Ishikawa (cell line): ENCODE data around the gene MAP4K5.

ENCODE experiments used
- CEBPB ChIP-seq: IDR thresholded peaks from 2 replicates; pipeline ENCODE4 v1.6.1; 2012
- CREB1 ChIP-seq: IDR thresholded peaks from 2 replicates; pipeline ENCODE4 v1.6.1; 2012; ENCODE audit warnings: low read depth
- EP300 ChIP-seq: IDR thresholded peaks from 2 replicates; pipeline ENCODE4 v1.6.1; 2012; ENCODE audit warnings: borderline replicate concordance
- RAD21 ChIP-seq: IDR thresholded peaks from 2 replicates; pipeline ENCODE4 v1.6.1; 2012; ENCODE audit warnings: low read depth
- REST ChIP-seq: IDR thresholded peaks from 2 replicates; pipeline ENCODE4 v1.6.1; 2012; ENCODE audit warnings: low read depth, mild to moderate bottlenecking
- TEAD4 ChIP-seq: IDR thresholded peaks from 2 replicates; pipeline ENCODE4 v1.6.1; 2012
- USF1 ChIP-seq: IDR thresholded peaks from 2 replicates; pipeline ENCODE4 v1.6.1; 2012
- YY1 ChIP-seq: IDR thresholded peaks from 2 replicates; pipeline ENCODE4 v1.6.1; 2012; ENCODE audit warnings: low read depth

DNA sequence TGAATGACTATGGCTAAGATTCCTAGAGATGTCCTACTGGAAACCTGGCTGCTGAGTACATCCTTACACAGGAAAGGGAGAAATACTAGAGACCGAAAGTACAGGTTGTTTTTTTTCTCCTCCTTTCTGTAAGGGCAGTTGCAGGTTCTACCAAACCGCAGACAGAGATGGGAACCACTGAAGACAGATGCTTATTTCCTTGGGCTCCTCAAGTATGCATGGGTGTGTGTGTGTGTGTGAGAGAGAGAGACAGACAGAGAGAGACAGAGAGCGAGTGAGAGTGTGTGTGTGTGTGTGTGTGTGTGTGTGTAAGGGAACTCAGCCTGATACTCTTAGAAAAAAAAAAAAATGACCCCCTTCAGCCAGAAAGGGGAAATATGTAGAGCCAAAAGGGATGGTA, 42.5 kb downstream of the MAP4K5 start:
- no peak for TF ChIP-seq REST
- TF ChIP-seq USF1: no peak
- TF ChIP-seq RAD21: no peak
- TF ChIP-seq EP300: no peak
- TF ChIP-seq YY1: no peak
- TF ChIP-seq CREB1: no peak
- no peak for TF ChIP-seq TEAD4
- no peak for TF ChIP-seq CEBPB
